ENCODE results near the gene GPBP1.
"Not testable (repeated sequence)": the region's sequence is repeated elsewhere in the genome, so short reads cannot be mapped to it uniquely, and the experiment has no call there.

The GPBP1 gene

GRCh38 chr5:57177479-57178156 lies 3.8 kb downstream of the GPBP1 start:
- no peak for DNase-seq

GRCh38 chr5:57178238-57178637 lies 4.4 kb downstream of the GPBP1 start:
- not testable (repeated sequence) for DNase-seq

- DNase-seq, result no peak
Measured at GRCh38 chr5:57179262-57180200, 5.7 kb downstream of the GPBP1 start.

GRCh38 chr5:57181154-57181553 lies 7.3 kb downstream of the GPBP1 start:
- DNase-seq, result no peak

- no peak for DNase-seq
Measured at GRCh38 chr5:57184322-57184721, 10.5 kb downstream of the GPBP1 start.

GRCh38 chr5:57185313-57185712 lies 11.5 kb downstream of the GPBP1 start:
- DNase-seq, result no peak

GRCh38 chr5:57186194-57186593 lies 12.3 kb downstream of the GPBP1 start:
- peak; percentile 20 for DNase-seq

GRCh38 chr5:57187977-57188376 lies 14.1 kb downstream of the GPBP1 start:
- DNase-seq, result not testable (repeated sequence)

GRCh38 chr5:57189515-57189914 lies 15.7 kb downstream of the GPBP1 start:
- no peak for DNase-seq

GRCh38 chr5:57190593-57190992 lies 16.7 kb downstream of the GPBP1 start:
- DNase-seq, result no peak

- DNase-seq, result no peak
Measured at GRCh38 chr5:57191163-57191562, 17.3 kb downstream of the GPBP1 start.

- no peak for DNase-seq
Measured at GRCh38 chr5:57191986-57192385, 18.1 kb downstream of the GPBP1 start.

- DNase-seq, result not testable (repeated sequence)
Measured at GRCh38 chr5:57192832-57193231, 19.0 kb downstream of the GPBP1 start.

- DNase-seq, result no peak
Measured at GRCh38 chr5:57193757-57194413, 20.0 kb downstream of the GPBP1 start.

GRCh38 chr5:57194653-57195052 lies 20.8 kb downstream of the GPBP1 start:
- DNase-seq, result no peak

GRCh38 chr5:57195060-57195459 lies 21.2 kb downstream of the GPBP1 start:
- DNase-seq, result no peak

- DNase-seq, result peak; percentile 18
Measured at GRCh38 chr5:57199866-57200265, 26.0 kb downstream of the GPBP1 start.

GRCh38 chr5:57202811-57203210 lies 29.0 kb downstream of the GPBP1 start:
- no peak for DNase-seq

GRCh38 chr5:57207007-57207653 lies 33.3 kb downstream of the GPBP1 start:
- no peak for DNase-seq

GRCh38 chr5:57207681-57208080 lies 33.8 kb downstream of the GPBP1 start:
- no peak for DNase-seq

GRCh38 chr5:57209316-57210040 lies 35.6 kb downstream of the GPBP1 start:
- peak; percentile 62 for DNase-seq

GRCh38 chr5:57210633-57211032 lies 36.8 kb downstream of the GPBP1 start:
- no peak for DNase-seq
